ENCODE results near the gene EGFR.
A peak's percentile ranks its signal among the peaks of the same experiment; 100 is the strongest.

The EGFR gene

GRCh38 chr7:55093674-55094073, 74.9 kb downstream of the EGFR start:
- H4K20me1 ChIP-seq: peaks cover 0 to 50% (median 0%) of the 10 kb centered on the region in 11 experiments; a peak in 4 of 22 replicates
- no peak overlapping the region for H3K27ac ChIP-seq
- H3K9me3 ChIP-seq (replicated peaks in 1 of 11): no peaks in the 10 kb centered on the region
- H3K4me3 ChIP-seq: no peak overlapping the region
- H3K4me1 ChIP-seq: peaks cover 0 to 11% (median under 1%) of the 10 kb centered on the region in 10 experiments; a peak in 9 of 20 replicates
- peaks cover 12 to 99% (median 23%) of the 10 kb centered on the region in 11 experiments; a peak in 20 of 22 replicates for H3K27me3 ChIP-seq
- TF ChIP-seq Cebpa-rat (IDR thresholded peaks at IDR 0.05): no peak
- no peaks in the 10 kb centered on the region for H3K36me3 ChIP-seq
- no peak overlapping the region for H3K4me2 ChIP-seq
- no peak overlapping the region for H3K9ac ChIP-seq

- Histone ChIP-seq H3K4me1 (peaks cover 0 to 11% (median 0%) of the 10 kb centered on the region in 10 experiments; a peak in 6 of 20 replicates), H3K9me3 (replicated peaks in 1 of 11) (no peaks in the 10 kb centered on the region), H3K27ac (no peak overlapping the region), H3K9ac (no peak overlapping the region), H4K20me1 (peaks cover 0 to 49% (median 0%) of the 10 kb centered on the region in 11 experiments; a peak in 3 of 22 replicates), H3K36me3 (no peaks in the 10 kb centered on the region), H3K4me2 (peak overlapping the region in 2 of 11 experiments; percentile 36 to 66; a peak in 4 of 22 replicates), H3K27me3 (peaks cover 7 to 99% (median 18%) of the 10 kb centered on the region in 11 experiments; a peak in 19 of 22 replicates), H3K4me3 (no peak overlapping the region)
- TF ChIP-seq Cebpa-rat (IDR thresholded peaks at IDR 0.05): no peak
Measured at GRCh38 chr7:55094092-55094690, 75.4 kb downstream of the EGFR start.

- no peaks in the 10 kb centered on the region for H3K9me3 ChIP-seq (replicated peaks in 1 of 11)
- peaks cover 0 to 99% (median 5%) of the 10 kb centered on the region in 11 experiments; a peak in 12 of 22 replicates for H3K27me3 ChIP-seq
- no peaks in the 10 kb centered on the region for H3K36me3 ChIP-seq
- no peak overlapping the region for H3K4me2 ChIP-seq
- no peak overlapping the region for H3K27ac ChIP-seq
- H3K4me1 ChIP-seq: peaks cover 9 to 14% (median 13%) of the 10 kb centered on the region in 10 experiments
- H4K20me1 ChIP-seq: peaks cover 0 to 58% (median 0%) of the 10 kb centered on the region in 11 experiments; a peak in 3 of 22 replicates
- TF ChIP-seq Cebpa-rat (IDR thresholded peaks at IDR 0.05): no peak
- H3K4me3 ChIP-seq: no peak overlapping the region
- no peak overlapping the region for H3K9ac ChIP-seq
Measured at GRCh38 chr7:55095672-55096071, 76.9 kb downstream of the EGFR start.

GRCh38 chr7:55096323-55096722, 77.5 kb downstream of the EGFR start:
- Histone ChIP-seq H3K9ac (no peak overlapping the region), H3K4me2 (no peak overlapping the region), H3K4me3 (no peak overlapping the region), H3K4me1 (peaks cover 9 to 20% (median 16%) of the 10 kb centered on the region in 10 experiments), H3K27me3 (peaks cover 0 to 99% (median 3%) of the 10 kb centered on the region in 11 experiments; a peak in 11 of 22 replicates), H4K20me1 (peaks cover 0 to 61% (median 0%) of the 10 kb centered on the region in 11 experiments; a peak in 3 of 22 replicates), H3K9me3 (replicated peaks in 1 of 11) (no peaks in the 10 kb centered on the region), H3K36me3 (no peaks in the 10 kb centered on the region), H3K27ac (no peak overlapping the region)
- no peak for TF ChIP-seq Cebpa-rat (IDR thresholded peaks at IDR 0.05)

- TF ChIP-seq Cebpa-rat (IDR thresholded peaks at IDR 0.05): no peak
- H3K4me1 ChIP-seq: peaks cover 9 to 20% (median 16%) of the 10 kb centered on the region in 10 experiments
- peaks cover 0 to 99% (median 3%) of the 10 kb centered on the region in 11 experiments; a peak in 10 of 22 replicates for H3K27me3 ChIP-seq
- H3K4me3 ChIP-seq: no peak overlapping the region
- no peaks in the 10 kb centered on the region for H3K9me3 ChIP-seq (replicated peaks in 1 of 11)
- H3K4me2 ChIP-seq: no peak overlapping the region
- H3K27ac ChIP-seq: no peak overlapping the region
- H3K9ac ChIP-seq: no peak overlapping the region
- H3K36me3 ChIP-seq: no peaks in the 10 kb centered on the region
- peaks cover 0 to 56% (median 0%) of the 10 kb centered on the region in 11 experiments; a peak in 3 of 22 replicates for H4K20me1 ChIP-seq
Measured at GRCh38 chr7:55097100-55097499, 78.3 kb downstream of the EGFR start.

GRCh38 chr7:55099066-55099820, 80.4 kb downstream of the EGFR start:
- Histone ChIP-seq H3K27me3 (peaks cover 0 to 99% (median 6%) of the 10 kb centered on the region in 11 experiments; a peak in 11 of 22 replicates), H3K4me2 (peak overlapping the region in 5 of 11 experiments; percentile 57 to 75 (median 64); a peak in 8 of 22 replicates), H3K36me3 (no peaks in the 10 kb centered on the region), H3K4me1 (peaks cover 7 to 23% (median 19%) of the 10 kb centered on the region in 10 experiments), H3K9me3 (replicated peaks in 1 of 11) (no peaks in the 10 kb centered on the region), H3K9ac (no peak overlapping the region), H3K4me3 (no peak overlapping the region), H3K27ac (no peak overlapping the region), H4K20me1 (peaks cover 0 to 37% (median 0%) of the 10 kb centered on the region in 11 experiments; a peak in 3 of 22 replicates)
- TF ChIP-seq Cebpa-rat (IDR thresholded peaks at IDR 0.05): no peak

GRCh38 chr7:55099821-55100543, 81.2 kb downstream of the EGFR start:
- Histone ChIP-seq H3K9ac (no peak overlapping the region), H3K27me3 (peaks cover 0 to 100% (median 6%) of the 10 kb centered on the region in 11 experiments; a peak in 11 of 22 replicates), H3K4me1 (peaks cover 0 to 31% (median 26%) of the 10 kb centered on the region in 10 experiments; a peak in 18 of 20 replicates), H3K36me3 (no peaks in the 10 kb centered on the region), H3K4me3 (no peak overlapping the region), H3K4me2 (peak overlapping the region in 9 of 11 experiments; percentile 4 to 75 (median 59); a peak in 16 of 22 replicates), H4K20me1 (peaks cover 0 to 31% (median 0%) of the 10 kb centered on the region in 11 experiments; a peak in 3 of 22 replicates), H3K27ac (no peak overlapping the region), H3K9me3 (replicated peaks in 1 of 11) (no peaks in the 10 kb centered on the region)
- TF ChIP-seq Cebpa-rat (IDR thresholded peaks at IDR 0.05): no peak

- H3K27me3 ChIP-seq: peaks cover 0 to 100% (median 6%) of the 10 kb centered on the region in 11 experiments; a peak in 11 of 22 replicates
- no peak overlapping the region for H3K27ac ChIP-seq
- no peaks in the 10 kb centered on the region for H3K9me3 ChIP-seq (replicated peaks in 1 of 11)
- peaks cover 0 to 37% (median 32%) of the 10 kb centered on the region in 10 experiments; a peak in 16 of 20 replicates for H3K4me1 ChIP-seq
- H3K36me3 ChIP-seq: no peaks in the 10 kb centered on the region
- no peak overlapping the region for H3K9ac ChIP-seq
- H4K20me1 ChIP-seq: peaks cover 0 to 27% (median 0%) of the 10 kb centered on the region in 11 experiments; a peak in 3 of 22 replicates
- no peak for TF ChIP-seq Cebpa-rat (IDR thresholded peaks at IDR 0.05)
- H3K4me2 ChIP-seq: peak overlapping the region in 9 of 11 experiments; percentile 4 to 75 (median 59); a peak in 16 of 22 replicates
- no peak overlapping the region for H3K4me3 ChIP-seq
Measured at GRCh38 chr7:55100544-55101327, 81.9 kb downstream of the EGFR start.

Measured in BLaER1 treated with 17β-estradiol and CSF1 and Interleukin-3, amounts not matched to agents 10 nM and 100 nM (cell line).